Natural killer cell (primary cell): ENCODE measurements around the gene GLRX. TPM values are rescaled to one million over a fixed set of nuclear protein-coding genes. Genes with fewer than 3 reads are reported as not detected.

Experiments used
- ATAC-seq, 3 donors: fragments of 150-1000 bp in 2 of 3; fragments of 200-7000 bp in 1 of 3; cut with Tn5 transposase; 1 replicate in 1 of 3; 2 replicates in 2 of 3; pipeline ENCODE4 v1.10.0; 2021; ENCODE audit warnings: mild to moderate bottlenecking in 2 of 3, moderate library complexity in 2 of 3
- DNase-seq, 2 donors: peaks; one replicate each; pipeline versions ENCODE4 v3.0.0 to v3.0.0-alpha.2; 2013 to 2021; ENCODE audit warnings: mixed read lengths in 1 of 2
- H3K27ac ChIP-seq: one replicate; pipeline ENCODE4 v1.5.1; 2013; ENCODE audit warnings: mild to moderate bottlenecking, low read length
- H3K27me3 ChIP-seq: one replicate; pipeline ENCODE4 v1.6.1; 2013; ENCODE audit warnings: low read length; ENCODE audit not compliant: control insufficient read depth, insufficient read depth
- H3K36me3 ChIP-seq: one replicate; pipeline ENCODE4 v1.6.1; 2013; ENCODE audit warnings: low read length; ENCODE audit not compliant: control insufficient read depth, insufficient read depth
- H3K4me1 ChIP-seq: one replicate; pipeline ENCODE4 v1.6.1; 2013; ENCODE audit warnings: low read length; ENCODE audit not compliant: control insufficient read depth, insufficient read depth
- H3K4me3 ChIP-seq: one replicate; pipeline ENCODE4 v1.5.1; 2013; ENCODE audit warnings: low read length
- H3K9me3 ChIP-seq: one replicate; pipeline ENCODE4 v1.6.1; 2013; ENCODE audit warnings: low read length; ENCODE audit not compliant: control insufficient read depth, insufficient read depth
- H3K27ac Mint-ChIP-seq, 2 donors: one replicate each; pipeline ENCODE4 v1.8.0; 2022; ENCODE audit warnings: mild to moderate bottlenecking in 2 of 2, mixed read lengths in 2 of 2, moderate library complexity in 1 of 2
- H3K27me3 Mint-ChIP-seq, 2 donors: one replicate each; pipeline ENCODE4 v1.8.0; 2022; ENCODE audit warnings: low read depth in 2 of 2, mixed read lengths in 2 of 2
- H3K36me3 Mint-ChIP-seq: one replicate; pipeline ENCODE4 v1.8.0; 2022; ENCODE audit warnings: mixed read lengths
- H3K4me1 Mint-ChIP-seq, 2 donors: one replicate each; pipeline ENCODE4 v1.8.0; 2022; ENCODE audit warnings: mixed read lengths in 2 of 2
- H3K4me3 Mint-ChIP-seq: one replicate; pipeline ENCODE4 v1.8.0; 2022; ENCODE audit warnings: mild to moderate bottlenecking, moderate library complexity, mixed read lengths
- H3K9me3 Mint-ChIP-seq, 2 donors: one replicate each; pipeline ENCODE4 v1.8.0; 2022; ENCODE audit warnings: mixed read lengths in 2 of 2
- WGBS: methylation state at CpG from one replicate; pipeline ENCODE4 v1.1.7; 2013; ENCODE audit warnings: missing lambda C conversion rate; ENCODE audit not compliant: insufficient coverage; 5-methylcytosine and 5-hydroxymethylcytosine counted together
- intact Hi-C: fragments of 100-400 bp; cut with micrococcal nuclease; formaldehyde crosslinking; loops from one replicate; pipeline ENCODE4 v1.14.2; 2022
- total RNA-seq, 4 donors: library from RNA; stranded (reverse); fragments of 120-200 nt in 1 of 4; gene quantifications; one replicate each; pipeline versions ENCODE4 v1.2.3 to v1.2.4, GENCODE V29; 2013 to 2022
- TF ChIP-seq, protein P1 (sequence below): fragments of 200-600 bp; IDR thresholded peaks from one replicate; pipeline ENCODE4 v1.8.0; 2022; ENCODE audit warnings: antibody characterized with exemption

Gene GLRX
- total RNA-seq, 3 donors from 2014 or later (not counting 1 experiment from before 2014, with no cell fraction given), result 59.2 to 102 (median 62.5) TPM

DNA sequence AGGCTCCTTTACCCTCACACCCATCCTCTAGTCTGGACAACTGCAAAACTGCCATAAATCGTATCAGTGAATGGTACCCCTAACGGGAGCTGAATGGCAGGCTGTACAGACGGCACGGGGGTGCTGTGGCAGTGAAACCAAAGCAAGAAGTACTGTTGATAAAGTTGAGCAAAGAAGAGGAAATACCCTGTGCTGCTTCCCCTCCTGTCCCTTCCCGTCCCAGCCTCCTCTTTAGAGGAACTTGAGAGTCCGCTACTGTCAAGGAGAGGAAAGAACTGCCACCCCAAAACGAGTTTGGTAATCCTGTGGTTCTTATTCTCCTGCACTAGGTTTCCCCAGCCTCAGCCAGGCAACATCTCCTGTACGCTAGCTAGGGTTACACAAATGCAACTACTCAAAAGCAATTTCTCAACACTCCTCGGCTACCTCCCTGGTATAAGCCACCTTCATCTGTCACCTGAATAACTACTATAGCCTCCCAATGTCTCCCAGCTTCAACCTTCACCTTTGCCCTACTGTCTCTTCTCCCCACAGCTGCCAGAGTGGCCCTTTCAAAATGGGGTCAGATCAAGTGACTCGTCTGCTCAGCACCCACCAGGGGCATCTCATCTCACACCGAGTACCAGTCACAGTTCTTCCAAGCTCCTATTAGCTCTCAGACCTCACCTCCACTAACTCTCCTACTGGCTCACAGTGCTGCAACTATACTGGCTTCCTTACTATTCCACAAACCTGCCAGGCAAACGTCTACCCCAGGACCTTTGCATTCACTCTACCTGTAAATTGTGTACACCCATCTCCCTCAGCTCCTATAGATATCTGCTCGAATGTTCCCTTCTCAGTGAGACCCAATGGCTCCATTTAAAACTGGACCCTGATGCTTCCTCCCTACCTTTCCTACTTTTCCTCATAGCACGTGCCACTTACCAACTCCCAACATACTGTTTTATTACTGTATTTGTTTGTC, 4.1 kb downstream of the GLRX start:
- H3K4me3 Mint-ChIP-seq, result peak overlapping the region; percentile 84
- peak; percentile 30 to 67 (median 40) for ATAC-seq
- peak in 1 of 2 donors; percentile 60 for DNase-seq
- Histone ChIP-seq H3K9me3 (no peaks in the 10 kb centered on the region), H3K27me3 (no peaks in the 10 kb centered on the region), H3K27ac (peak overlapping the region; percentile 86), H3K4me3 (peak overlapping the region; percentile 30), H3K4me1 (peaks cover 63% of the 10 kb centered on the region), H3K36me3 (peaks cover 38% of the 10 kb centered on the region)
- intact Hi-C loops, result loop anchor here (2.0 kb wide), 1 partner anchor 16 kb away; no protein-coding TSS in a partner anchor
- H3K9me3 Mint-ChIP-seq, result no peaks in the 10 kb centered on the region
- TF ChIP-seq, protein P1, sequence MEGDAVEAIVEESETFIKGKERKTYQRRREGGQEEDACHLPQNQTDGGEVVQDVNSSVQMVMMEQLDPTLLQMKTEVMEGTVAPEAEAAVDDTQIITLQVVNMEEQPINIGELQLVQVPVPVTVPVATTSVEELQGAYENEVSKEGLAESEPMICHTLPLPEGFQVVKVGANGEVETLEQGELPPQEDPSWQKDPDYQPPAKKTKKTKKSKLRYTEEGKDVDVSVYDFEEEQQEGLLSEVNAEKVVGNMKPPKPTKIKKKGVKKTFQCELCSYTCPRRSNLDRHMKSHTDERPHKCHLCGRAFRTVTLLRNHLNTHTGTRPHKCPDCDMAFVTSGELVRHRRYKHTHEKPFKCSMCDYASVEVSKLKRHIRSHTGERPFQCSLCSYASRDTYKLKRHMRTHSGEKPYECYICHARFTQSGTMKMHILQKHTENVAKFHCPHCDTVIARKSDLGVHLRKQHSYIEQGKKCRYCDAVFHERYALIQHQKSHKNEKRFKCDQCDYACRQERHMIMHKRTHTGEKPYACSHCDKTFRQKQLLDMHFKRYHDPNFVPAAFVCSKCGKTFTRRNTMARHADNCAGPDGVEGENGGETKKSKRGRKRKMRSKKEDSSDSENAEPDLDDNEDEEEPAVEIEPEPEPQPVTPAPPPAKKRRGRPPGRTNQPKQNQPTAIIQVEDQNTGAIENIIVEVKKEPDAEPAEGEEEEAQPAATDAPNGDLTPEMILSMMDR, result no peak
- peaks cover 79 to 87% of the 10 kb centered on the region in 2 donors for H3K4me1 Mint-ChIP-seq
- H3K36me3 Mint-ChIP-seq, result peaks cover 22% of the 10 kb centered on the region
- WGBS, result 20% methylated on average over 14 of the region's 14 CpGs
- no peaks in the 10 kb centered on the region for H3K27me3 Mint-ChIP-seq
- peak overlapping the region; percentile 81 to 92 for H3K27ac Mint-ChIP-seq

- Histone ChIP-seq H3K27me3 (no peaks in the 10 kb centered on the region), H3K27ac (peak overlapping the region; percentile 86), H3K4me3 (peak overlapping the region; percentile 30), H3K4me1 (peaks cover 59% of the 10 kb centered on the region), H3K36me3 (peaks cover 45% of the 10 kb centered on the region), H3K9me3 (no peaks in the 10 kb centered on the region)
- H3K9me3 Mint-ChIP-seq, result no peaks in the 10 kb centered on the region
- TF ChIP-seq, protein P1, result no peak
- H3K36me3 Mint-ChIP-seq, result peaks cover 26% of the 10 kb centered on the region
- H3K27ac Mint-ChIP-seq, result peak overlapping the region; percentile 81 to 92
- ATAC-seq (peak; percentile 73 to 77 (median 73)), DNase-seq (peak; percentile 60 to 61)
- peak overlapping the region; percentile 84 for H3K4me3 Mint-ChIP-seq
- intact Hi-C loops, result no loop called here
- peaks cover 80 to 85% of the 10 kb centered on the region in 2 donors for H3K4me1 Mint-ChIP-seq
- no peaks in the 10 kb centered on the region for H3K27me3 Mint-ChIP-seq
- WGBS, result 56% methylated on average over 12 of the region's 12 CpGs
Measured at GRCh38 chr5:95817430-95817829, 5.1 kb downstream of the GLRX start.

- DNase-seq, result no peak
- Histone ChIP-seq H3K36me3 (peaks cover 50% of the 10 kb centered on the region), H3K4me3 (peak overlapping the region; percentile 30), H3K27me3 (no peaks in the 10 kb centered on the region), H3K27ac (peak overlapping the region; percentile 86), H3K9me3 (no peaks in the 10 kb centered on the region), H3K4me1 (peaks cover 66% of the 10 kb centered on the region)
- no peaks in the 10 kb centered on the region for H3K27me3 Mint-ChIP-seq
- peak overlapping the region; percentile 84 for H3K4me3 Mint-ChIP-seq
- 15% methylated on average over 2 of the region's 4 CpGs for WGBS
- ATAC-seq, result no peak
- peaks cover 83 to 86% of the 10 kb centered on the region in 2 donors for H3K4me1 Mint-ChIP-seq
- intact Hi-C loops, result no loop called here
- peaks cover 26% of the 10 kb centered on the region for H3K36me3 Mint-ChIP-seq
- H3K9me3 Mint-ChIP-seq, result no peaks in the 10 kb centered on the region
- peak overlapping the region; percentile 81 to 92 for H3K27ac Mint-ChIP-seq
- TF ChIP-seq, protein P1, result no peak
Measured at GRCh38 chr5:95816776-95817175, 5.8 kb downstream of the GLRX start.
